Tibial nerve (tissue), 4 donors: ENCODE data around the gene NEGR1. TPM values are rescaled to one million over a fixed set of nuclear protein-coding genes. Genes with fewer than 3 reads are reported as not detected.

Experiments
- DNase-seq, 2 donors: peaks; one replicate each; pipeline ENCODE4 v3.0.0-alpha.2; 2019; ENCODE audit warnings: low spot score in 2 of 2
- H3K27ac ChIP-seq, 4 donors: fragments of 200-600 bp; sonication (generic) in 3 of 4; one replicate each; pipeline ENCODE4 v1.5.1; 2017 to 2019; ENCODE audit warnings: mild to moderate bottlenecking in 1 of 4
- H3K27me3 ChIP-seq, 2 donors: fragments of 200-600 bp; sonication (generic) in 1 of 2; one replicate each; pipeline versions ENCODE4 v1.5.1 to v1.6.0; 2017 to 2019
- H3K36me3 ChIP-seq, 3 donors: fragments of 200-600 bp; sonication (generic); one replicate each; pipeline ENCODE4 v1.5.1; 2018 to 2019
- H3K4me1 ChIP-seq, 4 donors: fragments of 200-600 bp; sonication (generic) in 3 of 4; one replicate each; pipeline ENCODE4 v1.5.1; 2017 to 2019
- H3K4me3 ChIP-seq, 4 donors: fragments of 200-600 bp; sonication (generic) in 3 of 4; one replicate each; pipeline ENCODE4 v1.5.1; 2017 to 2019; ENCODE audit warnings: mild to moderate bottlenecking in 1 of 4, moderate library complexity in 1 of 4
- H3K9me3 ChIP-seq, 4 donors: fragments of 200-600 bp; sonication (generic) in 3 of 4; one replicate each; pipeline ENCODE4 v1.5.1; 2017 to 2019
- EP300 ChIP-seq, 2 donors: sonication (generic); formaldehyde crosslinking; IDR thresholded peaks; one replicate each; pipeline ENCODE4 v1.6.1; 2017; ENCODE audit warnings: antibody characterized with exemption in 2 of 2, mild to moderate bottlenecking in 1 of 2
- POLR2A ChIP-seq, 2 donors: fragments of 450-650 bp; IDR thresholded peaks; one replicate each; pipeline ENCODE4 v1.6.1; 2017; ENCODE audit warnings: antibody characterized with exemption in 2 of 2, mild to moderate bottlenecking in 2 of 2, moderate library complexity in 2 of 2
- WGBS, 2 donors: methylation state at CpG; one replicate each; pipeline ENCODE4 v1.1.5; 2018; 5-methylcytosine and 5-hydroxymethylcytosine counted together
- total RNA-seq, 4 donors: library from RNA; depleted of rRNA; stranded (reverse); fragments of >200 nt; gene quantifications; one replicate each; pipeline ENCODE4 v1.1.0, GENCODE V29; 2016
- TF ChIP-seq, protein P1 (sequence below), 5 experiments: fragments of 200-600 bp in 3 of 5; fragments of 450-650 bp in 2 of 5; sonication (generic) in 3 of 5; IDR thresholded peaks; one replicate each; pipeline ENCODE4 v1.5.1; 2016 to 2019; ENCODE audit warnings: antibody characterized with exemption in 5 of 5, mild to moderate bottlenecking in 3 of 5, moderate library complexity in 2 of 5

Gene NEGR1
- total RNA-seq, 4 donors from 2014 or later: 46.0 to 58.2 (median 52.4) TPM

DNA sequence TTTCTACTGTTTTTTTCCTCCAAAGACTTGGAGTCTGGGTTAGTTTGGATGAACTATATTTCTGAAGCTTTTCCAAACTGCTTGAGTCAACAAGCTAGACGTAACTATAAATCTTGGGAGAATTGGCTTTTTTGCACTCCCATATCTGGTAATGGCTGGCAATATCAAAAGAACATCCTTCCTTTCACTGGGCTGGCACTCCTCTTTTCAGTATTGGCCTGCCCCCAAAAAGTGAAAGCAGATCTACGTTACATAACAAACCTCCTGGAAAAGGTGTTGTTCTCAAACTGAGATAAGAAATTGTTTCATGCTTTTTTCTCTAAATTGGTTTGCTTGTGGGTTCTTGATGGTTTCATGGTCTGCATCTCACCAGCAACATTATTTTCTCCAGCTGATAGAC is 499.3 kb downstream of the NEGR1 start:
- H3K4me1 ChIP-seq: peaks cover 0 to 7% (median 0%) of the 10 kb centered on the region in 4 donors
- TF ChIP-seq, protein P1, sequence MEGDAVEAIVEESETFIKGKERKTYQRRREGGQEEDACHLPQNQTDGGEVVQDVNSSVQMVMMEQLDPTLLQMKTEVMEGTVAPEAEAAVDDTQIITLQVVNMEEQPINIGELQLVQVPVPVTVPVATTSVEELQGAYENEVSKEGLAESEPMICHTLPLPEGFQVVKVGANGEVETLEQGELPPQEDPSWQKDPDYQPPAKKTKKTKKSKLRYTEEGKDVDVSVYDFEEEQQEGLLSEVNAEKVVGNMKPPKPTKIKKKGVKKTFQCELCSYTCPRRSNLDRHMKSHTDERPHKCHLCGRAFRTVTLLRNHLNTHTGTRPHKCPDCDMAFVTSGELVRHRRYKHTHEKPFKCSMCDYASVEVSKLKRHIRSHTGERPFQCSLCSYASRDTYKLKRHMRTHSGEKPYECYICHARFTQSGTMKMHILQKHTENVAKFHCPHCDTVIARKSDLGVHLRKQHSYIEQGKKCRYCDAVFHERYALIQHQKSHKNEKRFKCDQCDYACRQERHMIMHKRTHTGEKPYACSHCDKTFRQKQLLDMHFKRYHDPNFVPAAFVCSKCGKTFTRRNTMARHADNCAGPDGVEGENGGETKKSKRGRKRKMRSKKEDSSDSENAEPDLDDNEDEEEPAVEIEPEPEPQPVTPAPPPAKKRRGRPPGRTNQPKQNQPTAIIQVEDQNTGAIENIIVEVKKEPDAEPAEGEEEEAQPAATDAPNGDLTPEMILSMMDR (IDR thresholded peaks at IDR 0.05): no peak
- no peak for DNase-seq
- H3K9me3 ChIP-seq: no peaks in the 10 kb centered on the region
- WGBS, 2 donors: 70 to 73% methylated on average over 2 of the region's 2 CpGs
- no peaks in the 10 kb centered on the region for H3K36me3 ChIP-seq
- no peak overlapping the region for H3K4me3 ChIP-seq
- H3K27ac ChIP-seq: no peak overlapping the region
- no peaks in the 10 kb centered on the region for H3K27me3 ChIP-seq

DNA sequence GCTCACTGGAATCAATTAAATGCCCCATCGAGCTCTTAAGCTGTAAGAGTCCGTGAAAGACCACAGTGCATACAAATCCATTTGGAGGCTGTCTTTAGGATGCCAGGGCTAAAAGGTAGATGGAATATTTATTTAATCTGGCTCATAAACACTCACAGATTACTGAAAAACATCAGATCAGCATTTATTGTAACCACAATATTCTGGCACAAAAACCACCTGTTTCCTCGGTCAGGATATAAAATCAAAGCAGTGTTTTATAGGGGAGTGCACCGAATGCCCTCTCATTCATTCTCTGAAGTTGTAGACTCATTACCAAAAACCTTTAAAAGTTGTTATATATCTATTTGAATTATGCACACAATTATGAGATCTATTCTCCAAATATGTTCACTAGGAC is 500.9 kb downstream of the NEGR1 start:
- no peak overlapping the region for H3K4me3 ChIP-seq
- no peaks in the 10 kb centered on the region for H3K9me3 ChIP-seq
- no peaks in the 10 kb centered on the region for H3K27me3 ChIP-seq
- TF ChIP-seq, protein P1 (IDR thresholded peaks at IDR 0.05): no peak
- TF ChIP-seq EP300 (IDR thresholded peaks at IDR 0.05) (no peak), POLR2A (IDR thresholded peaks at IDR 0.05) (no peak)
- no peaks in the 10 kb centered on the region for H3K36me3 ChIP-seq
- H3K27ac ChIP-seq: no peak overlapping the region
- peaks cover 0 to 7% (median 0%) of the 10 kb centered on the region in 4 donors for H3K4me1 ChIP-seq
- 65 to 71% methylated on average over 4 of the region's 4 CpGs for WGBS, 2 donors
- DNase-seq: no peak

DNA sequence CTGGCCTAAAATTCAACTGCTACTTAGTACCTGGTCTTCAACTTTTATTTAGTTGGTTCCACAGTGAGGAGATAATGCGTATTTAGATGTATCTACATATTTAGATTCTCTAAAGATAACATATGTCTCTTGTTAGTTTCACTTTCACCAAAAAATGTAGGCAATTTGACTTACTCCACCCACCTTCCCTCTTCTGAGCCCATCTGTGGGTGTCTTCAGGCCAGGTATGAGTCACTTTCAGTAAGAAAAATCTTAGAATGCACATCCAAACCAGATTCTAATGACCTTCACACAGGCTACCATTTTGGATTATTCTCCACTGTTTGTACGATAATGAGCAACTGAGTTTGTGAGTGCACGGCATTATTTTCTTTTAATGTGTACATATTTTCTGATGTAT is 501.7 kb downstream of the NEGR1 start:
- no peak overlapping the region for H3K4me3 ChIP-seq
- WGBS, 2 donors: 92 to 95% methylated on average over 3 of the region's 3 CpGs
- H3K36me3 ChIP-seq: peaks cover 0 to 4% (median 0%) of the 10 kb centered on the region in 3 donors
- no peaks in the 10 kb centered on the region for H3K9me3 ChIP-seq
- no peaks in the 10 kb centered on the region for H3K27me3 ChIP-seq
- H3K4me1 ChIP-seq: peaks cover 0 to 6% (median 0%) of the 10 kb centered on the region in 4 donors
- no peak for DNase-seq
- TF ChIP-seq POLR2A (IDR thresholded peaks at IDR 0.05): no peak
- no peak for TF ChIP-seq EP300 (IDR thresholded peaks at IDR 0.05)
- TF ChIP-seq, protein P1 (IDR thresholded peaks at IDR 0.05): no peak
- no peak overlapping the region for H3K27ac ChIP-seq

DNA sequence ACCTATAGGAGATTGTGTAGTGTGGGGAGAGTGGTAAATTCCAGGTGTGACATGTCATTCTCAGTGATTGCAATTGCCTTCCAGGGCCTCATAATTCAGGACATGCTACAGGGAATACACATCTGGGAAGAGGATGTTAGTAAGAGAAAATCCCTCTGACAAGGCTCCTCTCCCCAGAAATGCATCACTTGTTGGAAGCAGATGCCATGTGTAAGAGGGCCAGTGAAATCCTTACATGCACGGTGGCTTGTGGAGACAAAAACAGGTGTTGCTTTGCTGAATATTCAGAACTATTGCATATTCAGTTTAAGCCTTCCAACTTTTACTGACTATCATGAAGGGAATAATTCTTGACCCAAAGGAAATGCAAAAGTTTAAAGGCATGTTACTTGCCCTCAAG is 503.4 kb downstream of the NEGR1 start:
- Histone ChIP-seq H3K4me3 (no peak overlapping the region), H3K36me3 (peaks cover 0 to 10% (median 0%) of the 10 kb centered on the region in 3 donors), H3K27ac (no peak overlapping the region), H3K9me3 (no peaks in the 10 kb centered on the region), H3K4me1 (no peaks in the 10 kb centered on the region), H3K27me3 (no peaks in the 10 kb centered on the region)
- no peak for DNase-seq
- no peak for TF ChIP-seq EP300 (IDR thresholded peaks at IDR 0.05)
- TF ChIP-seq, protein P1 (IDR thresholded peaks at IDR 0.05): no peak
- no peak for TF ChIP-seq POLR2A (IDR thresholded peaks at IDR 0.05)
- WGBS, 2 donors: 52 to 67% methylated on average over 1 of the region's 1 CpG

DNA sequence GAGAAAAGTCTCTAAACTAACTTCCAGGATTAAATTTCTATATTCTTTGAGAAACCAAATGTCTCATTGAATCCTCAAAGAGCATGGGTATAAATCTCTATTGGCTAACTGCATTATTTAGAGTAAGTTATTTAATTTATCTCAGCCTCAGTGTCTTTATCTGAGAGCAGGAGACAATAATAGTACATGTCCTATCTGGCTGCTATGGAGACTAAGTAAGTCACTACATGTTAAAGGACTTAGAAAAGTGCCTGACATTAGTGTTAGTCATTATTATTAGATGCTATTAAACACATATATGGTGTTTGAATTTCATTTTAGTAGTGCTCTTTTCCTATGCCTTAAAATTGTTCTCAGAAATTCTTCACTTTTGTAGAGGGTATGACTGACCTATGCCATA is 505.2 kb downstream of the NEGR1 start:
- Histone ChIP-seq H3K27me3 (no peaks in the 10 kb centered on the region), H3K36me3 (peaks cover 0 to 10% (median 0%) of the 10 kb centered on the region in 3 donors), H3K4me3 (no peak overlapping the region), H3K9me3 (no peaks in the 10 kb centered on the region), H3K4me1 (no peaks in the 10 kb centered on the region), H3K27ac (no peak overlapping the region)
- TF ChIP-seq EP300 (IDR thresholded peaks at IDR 0.05) (no peak), POLR2A (IDR thresholded peaks at IDR 0.05) (no peak)
- TF ChIP-seq, protein P1 (IDR thresholded peaks at IDR 0.05): no peak
- no peak for DNase-seq
